GM21737 (cell line): ENCODE measurements around the gene UBE2O.

ENCODE experiments used
- ATAC-seq: cut with Tn5 transposase; IDR thresholded peaks from one replicate; pipeline ENCODE4 v1.9.1; 2021; ENCODE audit warnings: mild to moderate bottlenecking, moderate library complexity; ENCODE audit not compliant: unreplicated experiment

UBE2O gene

DNA sequence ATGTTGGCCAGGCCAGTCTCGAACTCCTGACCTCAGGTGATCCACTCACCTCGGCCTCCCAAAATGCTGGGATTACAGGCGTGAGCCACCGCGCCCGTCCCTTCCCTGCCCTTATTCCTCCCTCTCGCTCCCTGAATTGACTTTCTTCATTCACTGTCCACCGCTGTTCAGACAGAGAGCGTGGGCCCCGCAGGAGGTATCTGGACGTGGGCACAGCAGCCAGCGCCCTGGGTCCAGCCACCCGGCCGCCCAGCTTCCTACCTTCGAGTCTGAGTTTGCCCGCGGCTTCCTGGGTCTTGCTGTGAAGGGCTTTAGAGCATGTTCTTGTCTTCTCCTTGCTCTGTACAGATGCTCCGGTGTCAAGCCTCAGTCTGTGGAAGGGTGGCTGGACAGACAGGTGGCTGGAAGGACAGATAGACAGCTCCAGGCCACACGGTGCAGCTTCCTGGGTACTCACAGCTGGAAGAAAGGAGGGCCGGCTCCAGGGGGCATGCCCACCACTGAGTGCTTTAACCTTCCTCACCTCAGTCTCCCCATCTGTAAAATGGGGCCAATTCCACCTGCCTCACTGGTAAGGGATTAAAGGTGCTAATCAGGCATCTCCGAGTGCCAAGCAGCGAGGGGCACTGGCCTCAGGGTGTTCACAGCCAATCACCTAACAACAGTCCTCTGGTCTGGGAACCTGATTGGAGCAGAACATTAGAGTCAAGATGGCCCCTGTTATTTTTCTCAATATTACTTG lies 34.7 kb upstream of the UBE2O start:
- ATAC-seq: no peak

DNA sequence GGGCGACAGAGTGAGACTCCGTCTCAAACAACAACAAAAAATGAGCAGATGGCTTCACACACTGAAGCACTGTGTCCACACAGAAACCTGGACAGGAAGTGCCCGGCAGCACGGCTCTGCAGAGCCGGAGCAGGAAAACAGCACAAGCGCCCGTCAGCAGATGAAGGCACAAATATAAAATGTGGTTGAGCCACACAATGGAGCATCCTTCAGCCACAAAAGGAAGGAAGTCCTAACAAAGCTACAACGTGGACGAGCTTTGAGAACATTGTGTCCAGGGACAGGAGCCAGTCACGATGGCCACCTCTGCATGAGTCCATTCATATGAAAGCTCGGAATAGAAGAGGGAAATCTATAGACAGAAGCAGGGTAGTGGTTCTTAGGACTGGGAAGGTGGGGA lies 32.6 kb upstream of the UBE2O start:
- no peak for ATAC-seq

DNA sequence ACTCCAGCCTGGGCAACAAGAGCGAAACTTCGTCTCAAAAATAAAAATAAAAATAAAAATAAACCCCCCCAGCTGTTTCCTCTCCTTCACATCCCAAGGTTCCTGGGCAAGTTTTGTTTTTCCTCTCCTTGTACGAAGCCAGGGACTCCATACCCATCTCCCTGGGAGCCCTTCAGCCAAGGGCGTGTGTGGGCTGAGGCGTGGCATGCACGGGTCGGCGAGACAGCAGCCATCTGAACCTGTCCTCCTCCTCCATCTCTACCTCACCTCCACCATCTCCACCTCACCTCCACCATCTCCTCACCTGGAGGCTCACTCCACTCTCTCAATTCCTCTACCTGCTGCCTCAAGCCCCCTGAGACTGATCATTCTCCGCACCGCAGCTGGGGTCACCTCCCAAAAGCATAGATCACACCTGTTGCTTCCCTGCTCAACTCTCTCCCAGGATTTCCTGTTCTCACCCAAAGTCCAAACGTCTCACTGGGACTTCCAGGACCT lies 31.3 kb upstream of the UBE2O start:
- ATAC-seq: no peak

DNA sequence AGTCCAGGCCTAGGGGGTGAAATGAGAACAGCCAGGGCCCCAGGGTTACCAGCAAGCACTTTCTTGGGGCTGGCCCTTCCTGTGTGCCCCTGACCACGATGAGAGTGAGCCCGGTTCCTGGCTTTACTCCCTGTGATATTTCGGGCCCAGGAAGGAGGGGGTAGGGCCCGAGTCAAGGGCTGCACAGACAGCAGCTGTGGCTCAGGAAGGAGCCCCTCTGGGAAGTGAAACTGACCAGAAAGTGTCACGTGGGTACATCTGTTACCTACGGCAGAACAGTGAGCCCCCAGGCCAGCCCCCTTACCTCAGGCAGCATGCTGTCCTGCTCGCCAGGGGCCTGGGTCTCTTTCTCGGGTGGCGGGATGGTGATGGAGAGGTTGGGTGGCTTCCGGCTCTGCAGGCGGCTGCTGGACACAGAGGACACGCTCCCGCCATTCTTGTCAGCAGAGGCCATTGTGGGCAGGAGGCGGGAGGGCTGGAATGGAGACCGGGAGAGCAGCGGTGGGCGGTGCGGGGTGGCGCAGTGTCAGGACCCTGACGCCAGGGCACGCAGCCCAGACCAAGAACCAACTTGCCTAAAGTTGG lies 28.2 kb upstream of the UBE2O start:
- ATAC-seq: peak; percentile 51

DNA sequence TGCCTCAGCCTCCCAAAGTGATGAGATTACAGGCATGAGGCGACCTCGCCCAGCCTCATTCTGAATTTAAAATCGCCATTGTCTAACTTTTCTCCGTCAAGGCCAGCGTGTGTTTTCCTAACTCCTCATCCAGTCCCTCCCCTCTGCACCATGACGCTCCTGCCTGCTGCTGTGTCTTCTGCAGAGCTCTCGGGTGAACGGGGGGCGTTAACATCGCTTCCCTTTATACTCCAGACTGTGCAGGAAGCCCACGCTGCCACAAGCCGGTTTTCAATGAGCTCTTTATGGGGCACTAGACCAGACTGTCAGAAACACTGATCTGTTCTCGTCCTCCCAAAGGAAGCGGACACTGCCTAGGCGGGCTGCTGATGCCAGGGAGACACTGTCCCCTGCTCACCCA lies 27.7 kb upstream of the UBE2O start:
- peak; percentile 3 for ATAC-seq

DNA sequence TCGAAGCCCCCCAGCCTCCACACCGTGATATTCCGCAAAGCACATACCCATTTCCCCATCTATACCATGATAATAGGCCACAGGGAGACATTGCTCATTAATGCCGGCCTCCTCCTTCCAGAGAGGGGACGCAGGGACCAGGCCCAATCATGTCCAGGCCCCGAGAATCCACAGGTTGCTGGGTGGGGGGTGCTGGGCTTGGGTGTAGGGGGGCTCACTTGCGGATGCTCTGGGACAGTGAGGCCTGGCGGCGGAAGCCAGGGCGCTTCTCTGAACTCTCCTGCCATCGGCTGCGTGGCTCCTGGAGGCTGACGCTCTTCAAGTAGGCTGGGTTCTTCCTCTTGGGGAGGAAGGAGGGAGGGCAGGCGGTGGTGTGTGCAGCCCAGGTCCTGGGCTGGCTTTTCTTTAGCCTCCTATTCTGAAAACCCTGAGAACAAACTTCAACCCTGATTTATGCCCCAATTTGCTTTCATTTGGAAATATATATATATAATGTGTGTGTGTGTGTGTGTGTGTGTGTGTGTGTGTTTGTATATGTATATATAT lies 26.6 kb upstream of the UBE2O start:
- ATAC-seq: no peak

DNA sequence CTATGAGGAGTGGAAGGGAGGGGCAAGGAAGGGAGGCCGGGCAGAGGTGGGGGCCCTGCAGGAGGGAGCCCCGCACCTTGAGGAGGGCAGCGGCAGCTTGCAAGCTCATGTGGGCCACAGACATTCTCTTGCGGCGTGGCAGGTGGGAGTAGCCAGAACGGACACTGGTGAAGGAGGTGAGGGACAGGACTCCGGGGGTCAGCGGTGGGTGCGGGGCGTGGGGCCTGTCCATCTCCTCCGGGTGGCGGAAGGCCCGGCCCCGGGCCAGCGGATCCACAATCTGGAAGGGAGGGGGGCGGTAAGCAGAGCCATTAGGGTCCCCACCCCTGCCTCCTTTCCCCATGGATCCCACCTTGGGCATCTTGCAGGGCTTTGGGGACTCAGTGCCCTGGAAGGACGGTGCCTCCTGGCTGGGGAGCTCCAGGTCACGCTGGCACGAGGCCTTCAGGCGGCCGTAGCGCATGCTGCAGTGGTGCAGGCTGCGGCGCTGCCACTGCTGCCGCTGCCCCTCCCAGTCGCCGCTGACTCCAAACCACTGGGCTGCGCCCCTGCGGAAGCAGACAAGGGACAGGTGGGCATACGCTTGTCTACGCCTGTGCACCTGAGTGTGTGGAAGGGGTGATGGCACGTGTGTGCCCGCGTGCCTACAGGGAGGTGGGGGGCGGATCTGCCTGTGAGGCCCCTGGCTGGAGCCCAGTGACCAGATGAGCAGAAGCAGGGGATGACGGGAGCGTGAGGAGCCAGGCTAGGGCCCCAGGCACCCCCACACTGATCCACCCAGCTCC lies 26.0 kb upstream of the UBE2O start:
- ATAC-seq: no peak

DNA sequence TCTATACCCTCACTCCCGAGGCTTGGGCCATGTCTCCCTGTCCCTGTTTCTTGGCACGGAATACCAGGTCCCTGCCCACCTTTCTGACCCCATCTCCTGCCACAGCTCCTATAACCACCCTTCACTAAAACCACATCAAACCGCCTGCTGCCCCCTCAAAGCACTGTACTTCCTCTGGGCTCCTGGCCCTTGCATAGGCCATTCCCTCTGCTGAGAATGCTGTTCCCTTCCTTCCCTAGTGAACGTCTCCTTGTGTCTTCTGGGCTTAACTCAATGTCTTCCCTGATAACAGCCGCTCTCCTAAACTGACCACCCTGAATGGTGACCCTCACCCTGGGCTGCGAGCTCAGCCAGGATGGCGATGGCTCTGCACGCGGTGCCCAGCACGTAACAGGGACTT lies 25.1 kb upstream of the UBE2O start:
- no peak for ATAC-seq

DNA sequence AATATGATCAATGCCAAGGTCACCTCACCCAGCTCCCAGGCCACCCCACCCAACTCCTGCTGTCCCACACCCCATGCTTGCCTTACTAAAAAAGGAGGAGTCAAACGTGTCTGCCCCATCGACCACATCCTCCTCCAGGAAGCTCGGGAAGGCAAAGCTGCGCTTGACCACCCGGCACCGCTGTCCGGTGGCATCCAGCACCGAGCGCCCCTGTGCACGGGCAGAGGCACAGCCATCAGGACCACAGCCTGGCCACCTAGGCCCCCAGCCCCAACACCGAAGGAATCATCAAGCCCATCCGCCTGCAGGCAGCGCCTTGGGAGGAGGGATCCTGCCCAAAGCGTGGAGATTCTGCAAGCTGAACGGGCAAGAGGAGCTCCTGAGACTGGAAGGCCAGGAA lies 24.6 kb upstream of the UBE2O start:
- ATAC-seq: no peak

DNA sequence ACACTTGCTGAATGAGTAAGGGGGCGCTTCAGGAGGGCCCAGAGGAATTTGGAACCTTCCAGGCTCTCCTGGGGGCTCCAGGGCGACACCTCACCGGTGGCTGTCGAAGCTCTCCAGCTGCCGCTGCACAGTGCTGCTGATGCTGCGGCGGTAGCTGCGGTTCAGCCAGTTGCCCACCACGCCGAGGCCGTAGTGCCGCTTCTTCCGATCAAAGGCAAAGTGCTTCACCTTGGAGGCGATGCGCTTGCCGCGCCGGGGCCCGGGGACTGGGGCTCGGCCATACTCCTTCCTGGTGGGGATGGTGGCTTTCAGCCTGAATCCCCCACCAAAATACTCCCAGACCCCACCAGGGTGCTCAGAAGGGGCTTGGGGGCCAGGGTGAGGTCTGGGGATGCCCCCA lies 23.8 kb upstream of the UBE2O start:
- ATAC-seq: no peak

DNA sequence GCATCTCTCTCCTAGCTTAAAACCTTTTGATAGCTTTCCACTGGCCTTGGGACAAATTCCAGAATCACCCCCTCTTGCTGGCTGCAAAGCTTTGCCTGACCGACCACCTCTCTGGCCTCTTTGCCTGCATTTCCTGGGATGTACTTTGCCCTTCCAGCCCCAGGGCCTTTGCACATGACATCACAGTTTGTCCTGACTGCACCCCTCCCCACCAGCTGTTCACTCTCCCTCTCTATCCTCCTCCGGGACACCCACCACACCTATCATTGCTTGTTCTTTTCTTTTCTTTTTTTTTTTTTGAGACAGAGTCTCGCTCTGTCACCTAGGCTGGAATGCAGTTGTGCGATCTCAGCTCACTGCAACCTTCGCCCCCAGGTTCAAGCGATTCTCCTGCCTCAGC lies 22.4 kb upstream of the UBE2O start:
- no peak for ATAC-seq

DNA sequence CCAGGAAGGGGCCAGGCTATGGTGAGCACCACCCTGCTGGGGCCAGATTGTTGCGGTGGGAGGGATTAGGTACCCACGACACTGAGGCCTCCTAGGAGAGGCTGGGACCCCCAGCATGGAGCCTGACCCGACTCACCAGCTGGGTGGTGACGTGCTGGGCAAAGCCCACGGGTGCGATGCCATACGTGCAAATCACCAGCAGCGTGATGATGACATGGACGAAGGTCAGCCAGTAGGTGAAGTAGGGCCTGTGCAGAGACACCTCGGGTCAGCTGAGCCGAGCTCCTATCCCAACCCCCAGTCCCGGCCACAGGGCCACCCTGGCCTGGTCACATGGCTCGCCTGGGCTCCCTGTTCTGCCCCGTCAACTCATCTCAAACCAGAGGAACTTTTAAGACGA lies 21.9 kb upstream of the UBE2O start:
- no peak for ATAC-seq

DNA sequence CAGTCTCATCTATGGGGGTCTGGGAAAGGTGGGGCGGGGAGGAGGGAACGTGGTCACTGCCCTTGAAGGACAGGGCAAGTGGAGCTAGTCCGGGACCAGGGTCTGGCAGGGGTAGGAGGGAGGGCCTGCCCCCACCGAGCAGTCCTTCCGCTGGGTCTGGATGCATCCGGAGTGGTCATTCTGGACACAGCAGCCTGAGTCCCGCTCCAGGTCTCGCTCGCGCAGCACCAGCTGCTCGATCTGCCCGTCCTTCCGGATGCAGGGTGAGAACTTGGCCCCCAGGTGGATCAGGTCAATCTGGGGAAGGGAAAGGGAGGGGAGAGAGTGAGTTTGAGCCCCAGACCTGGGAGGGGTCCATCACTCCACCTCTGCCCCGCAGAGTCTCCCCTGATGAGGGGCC lies 21.3 kb upstream of the UBE2O start:
- no peak for ATAC-seq

DNA sequence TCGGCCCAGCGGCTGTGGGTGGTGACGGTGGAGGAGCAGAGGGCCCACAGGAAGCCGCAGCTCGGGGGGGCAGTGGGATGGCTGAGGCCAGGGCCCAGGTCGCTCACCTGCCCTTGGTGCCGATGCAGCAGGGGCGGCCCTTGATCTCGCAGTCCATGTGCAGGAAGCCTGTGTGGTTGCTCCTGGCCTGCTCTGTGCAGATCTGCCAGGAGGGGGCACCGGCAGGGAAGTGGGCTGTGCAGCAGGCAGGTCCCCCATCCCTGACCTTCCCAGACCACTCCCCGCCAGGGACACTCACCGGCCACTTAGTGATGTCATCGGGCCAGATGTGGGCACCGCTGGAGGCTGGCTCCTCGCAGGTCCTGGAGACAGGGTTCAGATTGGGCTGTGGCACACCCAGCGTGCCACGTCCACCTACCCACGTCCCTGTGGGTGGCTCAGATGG lies 20.6 kb upstream of the UBE2O start:
- no peak for ATAC-seq

DNA sequence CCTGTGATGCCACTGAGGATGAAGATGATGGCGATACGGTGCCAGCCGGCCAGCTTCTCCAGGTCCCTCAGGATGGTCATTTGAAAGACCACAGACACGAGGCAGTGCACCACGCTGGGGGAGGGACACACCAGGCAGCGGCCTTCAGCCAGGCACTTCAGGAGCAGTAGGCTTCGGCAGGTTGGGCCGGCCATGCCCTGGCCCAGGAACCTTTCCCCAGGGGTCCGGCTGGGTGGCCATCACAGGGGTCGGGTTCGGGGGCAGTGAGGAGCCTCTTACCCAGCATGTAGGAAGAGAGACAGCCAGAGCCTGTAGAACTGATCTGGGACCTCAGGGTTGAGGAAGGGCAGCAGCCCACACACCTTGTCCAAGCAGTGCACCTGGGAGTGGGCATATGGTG lies 19.8 kb upstream of the UBE2O start:
- no peak for ATAC-seq

DNA sequence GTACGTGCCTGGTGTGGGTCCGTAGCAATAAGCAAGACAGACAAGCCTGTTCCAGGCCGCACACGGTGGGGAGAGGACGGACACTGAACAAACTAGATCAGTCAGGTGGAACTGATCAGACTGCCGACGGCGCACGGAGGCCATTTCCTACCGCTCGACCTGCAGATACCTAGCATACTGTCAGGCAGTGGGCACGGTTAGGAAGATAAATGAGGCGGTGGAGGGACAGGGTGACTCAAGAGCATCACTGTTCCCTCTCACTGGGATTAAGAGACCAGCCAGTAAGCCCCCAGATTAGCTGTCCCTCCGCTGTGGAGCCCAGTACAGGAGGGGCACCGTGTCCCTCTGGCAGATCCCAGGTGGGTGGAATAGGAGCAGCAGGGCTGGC lies 19.3 kb upstream of the UBE2O start:
- ATAC-seq: no peak

DNA sequence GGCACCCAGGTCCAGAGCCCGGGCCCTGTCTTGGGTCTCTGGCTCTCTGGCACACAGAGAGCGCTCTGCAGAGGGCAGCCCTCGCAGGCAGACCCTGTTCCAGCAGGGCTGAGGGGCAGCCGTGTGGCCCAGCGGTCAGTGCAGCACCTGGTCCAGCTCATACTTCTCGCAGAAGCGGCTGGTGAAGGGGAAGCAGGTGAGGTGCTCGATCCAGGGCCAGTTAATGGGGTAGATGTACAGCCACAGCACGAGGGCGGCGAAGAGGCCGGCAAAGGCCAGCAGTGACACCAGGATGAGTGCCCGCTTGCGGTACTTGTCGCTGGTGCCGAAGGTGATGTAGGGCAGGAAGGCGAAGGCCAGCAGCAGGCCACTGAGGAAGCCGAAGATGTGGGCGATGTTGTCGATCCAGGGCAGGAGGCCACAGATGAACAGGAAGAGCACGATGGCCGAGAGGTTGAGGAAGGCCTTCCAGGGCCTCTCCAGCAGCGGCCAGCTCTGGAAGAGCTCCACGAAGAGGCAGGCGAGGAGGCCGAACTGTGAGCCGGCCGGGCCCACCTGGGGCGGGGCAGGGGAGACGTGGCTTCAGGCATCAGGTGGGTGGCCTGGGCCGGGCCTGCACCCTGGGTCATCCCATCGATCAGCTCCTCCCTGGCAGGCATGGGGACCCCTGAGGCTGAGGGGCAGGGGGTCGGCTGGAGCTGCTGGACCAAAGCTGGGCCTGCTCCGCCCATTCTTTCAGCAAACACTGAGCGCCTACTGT lies 18.7 kb upstream of the UBE2O start:
- no peak for ATAC-seq

DNA sequence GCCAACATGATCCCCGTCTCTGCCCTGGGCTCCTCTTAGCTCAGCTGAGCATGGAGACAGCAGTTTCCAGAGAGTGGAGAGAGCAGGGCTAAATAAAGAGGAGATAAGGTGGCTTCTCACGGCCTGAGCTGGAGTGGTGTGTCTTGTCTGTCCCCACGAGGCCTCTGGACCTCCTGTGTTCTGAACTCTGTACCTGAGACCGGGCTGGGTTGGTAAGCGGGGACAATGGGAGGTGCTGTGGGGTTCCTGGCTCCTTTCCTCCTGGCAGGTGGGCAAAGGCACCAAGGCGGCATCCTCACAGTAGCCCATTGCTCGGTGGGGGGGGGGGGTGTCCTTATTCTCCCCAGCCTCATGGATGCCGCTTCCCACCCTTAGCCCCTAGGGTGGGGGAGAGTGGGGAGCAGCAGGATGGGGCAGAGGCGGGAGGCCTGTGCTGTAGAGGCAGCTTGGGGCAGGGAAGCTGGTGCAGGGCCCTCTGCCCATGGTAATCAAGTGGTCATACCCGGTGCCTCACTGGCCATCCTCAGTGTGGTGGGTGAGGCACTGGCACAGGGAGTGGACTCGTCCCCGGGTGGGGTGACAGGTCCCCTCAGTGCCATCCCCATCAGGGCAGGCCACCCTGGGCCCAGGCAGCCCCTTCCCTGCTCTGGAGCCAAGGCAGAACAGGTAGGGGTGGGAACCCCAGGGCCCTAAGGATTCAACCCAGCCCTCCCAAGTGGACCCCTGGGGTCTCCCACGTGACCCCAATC lies 17.2 kb upstream of the UBE2O start:
- no peak for ATAC-seq

DNA sequence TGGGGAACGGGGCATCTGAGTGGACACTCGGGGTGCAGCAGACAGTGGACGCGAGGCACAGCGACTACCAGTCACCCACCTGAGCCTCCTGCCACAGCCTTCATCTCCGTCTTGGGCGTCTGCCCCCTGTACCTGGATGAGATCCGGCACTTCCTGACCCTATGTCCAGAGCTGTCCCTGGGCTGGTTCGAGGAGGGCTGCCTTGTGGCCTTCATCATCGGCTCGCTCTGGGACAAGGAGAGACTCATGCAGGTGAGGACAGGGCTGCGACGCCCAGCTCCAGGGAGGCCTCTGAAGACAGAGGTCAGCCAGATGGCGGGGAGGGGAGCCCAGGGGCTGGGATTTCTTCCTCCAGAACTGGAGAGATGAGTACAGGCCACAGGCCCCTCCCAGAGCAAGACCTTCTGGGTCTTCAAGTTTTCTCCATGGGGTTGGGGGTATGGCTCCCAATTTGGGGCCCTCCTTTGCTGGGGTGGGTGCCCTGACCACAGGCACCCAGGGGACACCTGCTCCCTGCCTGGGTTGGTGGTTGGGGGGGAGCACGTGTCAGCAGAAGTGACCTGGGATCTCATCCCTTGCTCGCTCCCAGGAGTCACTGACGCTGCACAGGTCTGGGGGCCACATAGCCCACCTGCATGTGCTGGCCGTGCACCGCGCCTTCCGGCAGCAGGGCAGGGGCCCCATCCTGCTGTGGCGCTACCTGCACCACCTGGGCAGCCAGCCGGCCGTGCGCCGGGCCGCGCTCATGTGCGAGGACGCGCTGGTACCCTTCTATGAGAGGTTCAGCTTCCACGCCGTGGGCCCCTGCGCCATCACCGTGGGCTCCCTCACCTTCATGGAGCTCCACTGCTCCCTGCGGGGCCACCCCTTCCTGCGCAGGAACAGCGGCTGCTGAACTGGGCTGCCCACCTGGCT lies 16.4 kb upstream of the UBE2O start:
- no peak for ATAC-seq
